LNCaP clone FGC (cell line): ENCODE results near the gene RMDN3.
A peak's percentile ranks its signal among the peaks of the same experiment; 100 is the strongest.

ENCODE experiments used
- DNase-seq: peaks from one replicate; pipeline ENCODE4 v3.0.0-alpha.2; 2011; ENCODE audit warnings: low read depth
- H3K4me3 ChIP-seq: 2 replicates; pipeline ENCODE4 v1.5.1; 2011; ENCODE audit warnings: mild to moderate bottlenecking, low read depth, low read length, control low read depth
- TF ChIP-seq, protein P1 (sequence below): IDR thresholded peaks from 2 replicates; pipeline ENCODE4 v1.5.1; 2012; ENCODE audit warnings: mild to moderate bottlenecking; ENCODE audit not compliant: control insufficient read depth, insufficient read depth; ENCODE audit errors: extremely low read depth

Gene RMDN3

DNA sequence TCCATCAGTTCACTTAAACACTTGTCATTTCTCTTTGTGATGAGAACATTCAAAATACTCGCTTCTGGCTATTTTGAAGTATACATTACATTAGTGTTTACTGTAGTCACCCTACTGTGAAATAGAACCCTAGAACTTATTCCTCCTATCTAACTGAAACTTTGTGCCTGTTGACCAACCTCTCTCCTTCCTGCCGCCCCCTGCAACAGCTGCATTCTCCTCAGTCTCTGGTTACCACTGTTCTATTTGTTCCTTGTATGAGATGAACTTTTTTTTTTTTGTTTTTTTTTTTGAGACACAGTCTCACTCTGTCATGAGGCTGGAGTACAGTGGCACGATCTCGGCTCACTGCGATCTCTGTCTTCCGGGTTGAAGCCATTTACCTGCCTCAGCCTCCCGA, 57.1 kb downstream of the RMDN3 start:
- H3K4me3 ChIP-seq = no peak overlapping the region
- DNase-seq = no peak
- TF ChIP-seq, protein P1, sequence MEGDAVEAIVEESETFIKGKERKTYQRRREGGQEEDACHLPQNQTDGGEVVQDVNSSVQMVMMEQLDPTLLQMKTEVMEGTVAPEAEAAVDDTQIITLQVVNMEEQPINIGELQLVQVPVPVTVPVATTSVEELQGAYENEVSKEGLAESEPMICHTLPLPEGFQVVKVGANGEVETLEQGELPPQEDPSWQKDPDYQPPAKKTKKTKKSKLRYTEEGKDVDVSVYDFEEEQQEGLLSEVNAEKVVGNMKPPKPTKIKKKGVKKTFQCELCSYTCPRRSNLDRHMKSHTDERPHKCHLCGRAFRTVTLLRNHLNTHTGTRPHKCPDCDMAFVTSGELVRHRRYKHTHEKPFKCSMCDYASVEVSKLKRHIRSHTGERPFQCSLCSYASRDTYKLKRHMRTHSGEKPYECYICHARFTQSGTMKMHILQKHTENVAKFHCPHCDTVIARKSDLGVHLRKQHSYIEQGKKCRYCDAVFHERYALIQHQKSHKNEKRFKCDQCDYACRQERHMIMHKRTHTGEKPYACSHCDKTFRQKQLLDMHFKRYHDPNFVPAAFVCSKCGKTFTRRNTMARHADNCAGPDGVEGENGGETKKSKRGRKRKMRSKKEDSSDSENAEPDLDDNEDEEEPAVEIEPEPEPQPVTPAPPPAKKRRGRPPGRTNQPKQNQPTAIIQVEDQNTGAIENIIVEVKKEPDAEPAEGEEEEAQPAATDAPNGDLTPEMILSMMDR = no peak

DNA sequence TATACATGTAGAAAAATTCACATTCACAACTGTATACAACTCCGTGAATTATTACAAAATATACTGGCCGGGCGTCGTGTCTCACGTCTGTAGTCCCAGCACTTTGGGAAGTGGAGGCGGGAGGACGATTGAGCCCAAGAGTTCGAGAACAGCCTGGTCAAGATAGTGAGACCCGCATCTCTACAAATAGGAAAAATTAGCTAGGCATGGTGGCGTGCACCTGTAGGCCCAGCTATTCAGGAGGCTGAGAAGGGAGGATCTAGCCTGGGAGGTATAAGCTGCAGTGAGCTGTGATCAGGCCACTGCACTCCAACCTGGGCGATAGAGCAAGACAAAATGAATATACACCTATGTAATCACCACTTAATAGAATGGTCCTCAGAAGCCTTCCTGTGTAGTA, 58.8 kb downstream of the RMDN3 start:
- H3K4me3 ChIP-seq = peak overlapping the region; percentile 83; the same call in 1 of the 2 replicates
- TF ChIP-seq, protein P1 = no peak
- no peak for DNase-seq

DNA sequence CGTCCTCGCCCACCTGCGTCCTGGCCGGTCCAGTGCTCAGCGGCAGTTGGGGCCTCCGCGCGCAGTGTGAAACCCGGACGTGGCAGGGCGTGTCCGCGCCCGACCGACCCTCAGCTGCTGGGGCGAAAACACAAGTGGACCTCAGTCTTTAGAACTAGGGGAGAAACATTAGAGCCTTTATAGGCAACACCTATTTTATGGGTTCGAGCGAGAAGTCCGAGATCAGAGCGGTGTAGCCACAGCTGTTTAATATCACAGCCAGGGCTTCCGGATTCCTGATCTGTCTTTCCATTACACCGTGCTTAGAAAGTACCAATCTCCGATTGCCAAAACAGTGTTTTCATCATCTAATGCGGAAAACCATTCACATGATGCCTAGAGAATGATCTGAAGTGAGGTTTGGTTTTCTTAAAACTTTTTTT, 59.6 kb downstream of the RMDN3 start:
- no peak for DNase-seq
- TF ChIP-seq, protein P1 = no peak
- H3K4me3 ChIP-seq = peak overlapping the region; percentile 83

DNA sequence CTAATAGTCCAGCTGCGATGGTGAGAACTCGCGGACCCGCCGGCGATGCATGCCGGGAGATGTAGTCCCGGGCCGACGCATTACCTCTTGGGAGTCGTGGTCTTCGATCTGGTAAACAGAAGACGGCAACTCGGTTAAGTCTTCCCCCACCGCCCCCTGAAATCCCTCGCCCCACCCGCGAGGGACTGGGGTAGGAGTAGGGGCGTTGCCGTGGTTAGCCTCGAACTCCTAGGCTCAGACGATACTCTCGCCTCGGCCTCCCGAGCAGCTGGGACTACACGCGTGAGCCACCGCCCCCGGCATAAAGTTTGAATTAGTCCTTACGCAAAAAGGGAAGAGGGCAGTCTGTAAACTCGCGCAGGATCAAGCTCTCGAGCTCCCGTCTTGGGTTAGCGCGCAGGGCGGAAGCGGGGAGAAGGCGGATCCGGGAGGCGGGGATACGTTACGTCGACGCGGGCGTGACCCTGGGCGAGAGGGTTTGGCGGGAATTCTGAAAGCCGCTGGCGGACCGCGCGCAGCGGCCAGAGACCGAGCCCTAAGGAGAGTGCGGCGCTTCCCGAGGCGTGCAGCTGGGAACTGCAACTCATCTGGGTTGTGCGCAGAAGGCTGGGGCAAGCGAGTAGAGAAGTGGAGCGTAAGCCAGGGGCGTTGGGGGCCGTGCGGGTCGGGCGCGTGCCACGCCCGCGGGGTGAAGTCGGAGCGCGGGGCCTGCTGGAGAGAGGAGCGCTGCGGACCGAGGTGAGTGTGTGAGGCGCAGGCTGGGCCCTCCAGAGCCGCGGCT, 60.2 kb downstream of the RMDN3 start, which contains the start of gene RAD51:
Gene RAD51, plus strand, starts transcription at position 487 of the 781 bp plus-strand sequence. CDS start 3,585 bp downstream, outside the sequence.
- H3K4me3 ChIP-seq = peak within 1 kb of the TSS; percentile 83
- peak; percentile 73 for DNase-seq
- TF ChIP-seq, protein P1 = no peak

DNA sequence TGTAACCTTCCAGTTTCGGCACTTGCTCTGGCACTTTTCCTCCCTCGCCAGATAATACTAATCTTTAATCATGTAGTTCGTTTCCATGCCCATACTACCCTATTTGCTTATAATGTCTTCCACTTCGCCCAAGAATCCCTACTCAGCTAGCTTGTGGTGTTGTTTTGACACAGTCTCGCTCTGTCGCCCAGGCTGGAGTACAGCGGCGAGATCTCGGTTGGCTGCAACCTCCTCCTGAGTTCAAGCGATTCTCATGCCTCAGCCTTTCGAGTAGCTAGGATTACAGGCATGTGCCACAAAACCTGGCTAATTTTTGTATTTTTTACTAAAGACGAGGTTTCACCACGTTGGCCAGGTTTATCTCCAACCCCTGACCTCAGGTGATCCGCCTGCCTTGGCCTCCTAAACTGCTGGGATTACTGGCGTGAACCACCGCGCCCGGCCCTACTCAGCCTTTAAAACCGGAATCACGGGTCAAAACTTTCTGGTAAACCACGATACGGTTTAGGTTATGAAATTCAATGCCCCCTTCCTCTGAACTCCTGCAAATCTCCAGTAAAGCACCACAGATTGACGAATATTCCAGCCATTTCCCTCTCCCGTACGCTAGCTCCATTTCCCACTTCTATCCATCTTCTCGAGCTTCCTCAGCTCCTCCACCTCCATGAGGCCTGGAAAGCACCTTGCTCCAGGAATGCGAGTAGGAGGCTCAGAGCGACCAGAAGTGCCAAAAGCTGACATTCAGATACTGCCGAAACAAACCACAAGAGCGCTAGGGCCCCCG, 61.0 kb downstream of the RMDN3 start:
- TF ChIP-seq, protein P1 = no peak
- no peak for DNase-seq
- H3K4me3 ChIP-seq = peak overlapping the region; percentile 83

DNA sequence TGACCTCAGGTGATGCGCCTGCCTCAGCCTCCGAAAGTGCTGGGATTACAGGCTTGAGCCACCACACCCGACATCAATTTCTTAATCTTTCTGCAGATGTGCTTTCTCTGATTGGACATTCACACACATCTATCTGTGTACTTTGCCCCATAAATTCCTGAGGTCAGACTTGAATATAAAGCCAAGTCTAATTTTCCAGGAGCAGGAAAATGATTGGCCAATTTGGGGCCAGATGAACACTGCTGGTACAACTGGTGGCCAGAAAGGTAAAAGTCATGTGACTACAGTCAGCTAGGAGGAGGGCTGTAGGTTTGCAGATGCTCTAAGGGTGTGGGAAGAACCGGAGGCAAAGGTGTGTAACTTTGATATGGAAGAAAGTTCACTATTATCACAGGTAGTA, 63.3 kb downstream of the RMDN3 start:
- no peak overlapping the region for H3K4me3 ChIP-seq
- TF ChIP-seq, protein P1 = no peak
- DNase-seq = no peak
